Breast epithelium (tissue), 3 donors: ENCODE data around the gene PNLIP.

ENCODE experiments used
- POLR2A ChIP-seq: fragments of 450-650 bp; IDR thresholded peaks from one replicate; pipeline ENCODE4 v1.6.1; 2016; ENCODE audit warnings: antibody characterized with exemption, mild to moderate bottlenecking, moderate library complexity
- POLR2AphosphoS5 ChIP-seq, 3 donors: sonication (generic); formaldehyde crosslinking; IDR thresholded peaks; one replicate each; pipeline ENCODE4 v1.6.1; 2017; ENCODE audit warnings: antibody characterized with exemption in 3 of 3
- TF ChIP-seq, protein P1 (sequence below), 3 donors: fragments of 450-650 bp; IDR thresholded peaks; one replicate each; pipeline ENCODE4 v1.5.1; 2016 to 2017; ENCODE audit warnings: antibody characterized with exemption in 3 of 3, mild to moderate bottlenecking in 3 of 3, moderate library complexity in 3 of 3

DNA sequence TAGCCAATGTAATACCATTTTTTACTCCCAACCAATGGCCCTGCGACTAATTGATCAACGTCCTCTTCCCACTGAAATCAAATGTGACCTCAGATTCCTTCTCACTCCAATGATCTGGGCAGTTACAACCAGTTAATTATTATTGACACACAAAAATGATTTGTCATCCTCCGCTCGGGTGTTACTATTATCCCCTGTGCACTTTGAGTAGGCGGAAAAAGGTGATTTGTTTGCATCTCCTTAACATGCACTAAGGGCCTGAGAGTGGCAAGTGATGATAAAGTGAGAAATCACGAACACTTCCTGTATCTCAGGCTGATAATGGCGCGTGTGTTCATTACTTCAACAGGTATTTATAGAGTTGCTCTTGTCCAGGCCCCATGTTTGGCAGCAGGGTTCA lies 40.9 kb upstream of the PNLIP start:
- TF ChIP-seq, protein P1, sequence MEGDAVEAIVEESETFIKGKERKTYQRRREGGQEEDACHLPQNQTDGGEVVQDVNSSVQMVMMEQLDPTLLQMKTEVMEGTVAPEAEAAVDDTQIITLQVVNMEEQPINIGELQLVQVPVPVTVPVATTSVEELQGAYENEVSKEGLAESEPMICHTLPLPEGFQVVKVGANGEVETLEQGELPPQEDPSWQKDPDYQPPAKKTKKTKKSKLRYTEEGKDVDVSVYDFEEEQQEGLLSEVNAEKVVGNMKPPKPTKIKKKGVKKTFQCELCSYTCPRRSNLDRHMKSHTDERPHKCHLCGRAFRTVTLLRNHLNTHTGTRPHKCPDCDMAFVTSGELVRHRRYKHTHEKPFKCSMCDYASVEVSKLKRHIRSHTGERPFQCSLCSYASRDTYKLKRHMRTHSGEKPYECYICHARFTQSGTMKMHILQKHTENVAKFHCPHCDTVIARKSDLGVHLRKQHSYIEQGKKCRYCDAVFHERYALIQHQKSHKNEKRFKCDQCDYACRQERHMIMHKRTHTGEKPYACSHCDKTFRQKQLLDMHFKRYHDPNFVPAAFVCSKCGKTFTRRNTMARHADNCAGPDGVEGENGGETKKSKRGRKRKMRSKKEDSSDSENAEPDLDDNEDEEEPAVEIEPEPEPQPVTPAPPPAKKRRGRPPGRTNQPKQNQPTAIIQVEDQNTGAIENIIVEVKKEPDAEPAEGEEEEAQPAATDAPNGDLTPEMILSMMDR (IDR thresholded peaks at IDR 0.05), result no peak
- TF ChIP-seq POLR2A (no peak), POLR2AphosphoS5 (IDR thresholded peaks at IDR 0.05) (no peak)
